Upper lobe of right lung (tissue), 1 donor: Measurements from ENCODE around the gene FAM156B. TPM values are rescaled to one million over a fixed set of nuclear protein-coding genes. Genes with fewer than 3 reads are reported as not detected.
A peak's percentile ranks its signal among the peaks of the same experiment; 100 is the strongest.
"Not testable (repeated sequence)": the region's sequence is repeated elsewhere in the genome, so short reads cannot be mapped to it uniquely, and the experiment has no call there.

ENCODE experiments used
- ATAC-seq: fragments of 200-7000 bp; cut with Tn5 transposase; one replicate; pipeline ENCODE4 v1.9.1; 2020; ENCODE audit warnings: mild to moderate bottlenecking, moderate library complexity
- DNase-seq: peaks from one replicate; pipeline ENCODE4 v3.0.0-alpha.2; 2020
- H3K27ac ChIP-seq: fragments of 200-600 bp; one replicate; pipeline ENCODE4 v1.8.0; 2022
- H3K27me3 ChIP-seq: fragments of 200-600 bp; one replicate; pipeline ENCODE4 v1.8.0; 2022; ENCODE audit warnings: mild to moderate bottlenecking
- H3K36me3 ChIP-seq: fragments of 200-600 bp; one replicate; pipeline ENCODE4 v1.8.0; 2022
- H3K4me1 ChIP-seq: fragments of 200-600 bp; one replicate; pipeline ENCODE4 v1.8.0; 2022
- H3K4me3 ChIP-seq: fragments of 200-600 bp; one replicate; pipeline ENCODE4 v1.8.0; 2022; ENCODE audit warnings: mild to moderate bottlenecking
- H3K9me3 ChIP-seq: fragments of 200-600 bp; one replicate; pipeline ENCODE4 v1.8.0; 2022
- CTCF ChIP-seq: fragments of 200-600 bp; IDR thresholded peaks from one replicate; pipeline ENCODE4 v1.8.0; 2022; ENCODE audit warnings: antibody characterized with exemption
- intact Hi-C: fragments of 100-400 bp; cut with DNase I; formaldehyde crosslinking; loops from one replicate; pipeline ENCODE4 v1.11.0; 2022
- long read RNA-seq: library from polyadenylated mRNA; unstranded; transcript quantifications from one replicate; pipeline ENCODE4 v2.0.0, GENCODE V29; 2021
- total RNA-seq: library from RNA; stranded (reverse); fragmentation: NEBNext Ultra II Directional; extraction: Animal tissue kit (Norgen Biotek cat#: 25700); gene quantifications from one replicate; pipeline ENCODE4 v1.2.1, GENCODE V29; 2021
- donor health status: DM: no; HTN: yes; CAD: no; lungs with severe emphysema.

The FAM156B gene
- total RNA-seq = 11.9 TPM
- long read RNA-seq, transcript FAM156B-201 (3 exons, 2,537 nt) = major isoform, 13 of 34 reads
- long read RNA-seq, transcript FAM156B-203 (4 exons, 2,942 nt) = minor isoform, 10 of 34 reads
- long read RNA-seq, partial matches to known transcripts = 3 of 34 reads
- long read RNA-seq, other reads (novel, unspliced or antisense) = 6 of 34 reads

GRCh38 chrX:52896855-52897709 lies at the start of gene FAM156B:
Gene FAM156B, plus strand, starts transcription at chrX:52897330. Its CDS starts 9,896 bp downstream, at chrX:52907226.
- H3K27ac ChIP-seq, H3K27me3 ChIP-seq, DNase-seq, intact Hi-C loops, H3K36me3 ChIP-seq, H3K4me3 ChIP-seq, H3K4me1 ChIP-seq, H3K9me3 ChIP-seq: not testable (repeated sequence)
- ATAC-seq = peak; percentile 97

- H3K4me1 ChIP-seq = no peaks in the 10 kb centered on the region
- H3K27me3 ChIP-seq = no peaks in the 10 kb centered on the region
- no peaks in the 10 kb centered on the region for H3K36me3 ChIP-seq
- no peaks in the 10 kb centered on the region for H3K9me3 ChIP-seq
- intact Hi-C loops = no loop called here
- DNase-seq = no peak
- no peak overlapping the region for H3K27ac ChIP-seq
- no peak for ATAC-seq
- H3K4me3 ChIP-seq = no peak overlapping the region
- no peak for TF ChIP-seq CTCF
Measured at GRCh38 chrX:52852110-52852860, 44.8 kb upstream of the FAM156B start.

GRCh38 chrX:52856991-52857525 lies 40.1 kb upstream of the FAM156B start:
- H3K9me3 ChIP-seq, H3K27me3 ChIP-seq, H3K36me3 ChIP-seq, H3K27ac ChIP-seq, intact Hi-C loops, H3K4me1 ChIP-seq, ATAC-seq, DNase-seq, H3K4me3 ChIP-seq: not testable (repeated sequence)

- TF ChIP-seq CTCF = no peak
- Histone ChIP-seq H3K4me3 (no peak overlapping the region), H3K36me3 (no peaks in the 10 kb centered on the region), H3K27ac (no peak overlapping the region), H3K27me3 (no peaks in the 10 kb centered on the region), H3K9me3 (no peaks in the 10 kb centered on the region), H3K4me1 (no peaks in the 10 kb centered on the region)
- ATAC-seq (no peak), DNase-seq (no peak)
- intact Hi-C loops = no loop called here
Measured at GRCh38 chrX:52865343-52865998, 31.7 kb upstream of the FAM156B start.

- H3K4me3 ChIP-seq = no peak within 1 kb of the TSS
- no peaks in the 10 kb centered on the region for H3K4me1 ChIP-seq
- no peaks in the 10 kb centered on the region for H3K9me3 ChIP-seq
- H3K36me3 ChIP-seq = no peaks in the 10 kb centered on the region
- intact Hi-C loops = no loop called here
- TF ChIP-seq CTCF = no peak
- no peak for ATAC-seq
- H3K27ac ChIP-seq = no peak within 1 kb of the TSS
- DNase-seq = no peak
- H3K27me3 ChIP-seq = no peaks in the 10 kb centered on the region
Measured at GRCh38 chrX:52867610-52868348, 29.4 kb upstream of the FAM156B start, which contains the start of gene XAGE3. Gene XAGE3, minus strand, starts transcription at chrX:52868083. Its CDS starts 950 bp downstream, at chrX:52867133.

GRCh38 chrX:52870046-52870445 lies 27.1 kb upstream of the FAM156B start:
- TF ChIP-seq CTCF = no peak
- H3K27me3 ChIP-seq = no peaks in the 10 kb centered on the region

GRCh38 chrX:52873825-52874224 lies 23.3 kb upstream of the FAM156B start:
- H3K27me3 ChIP-seq, H3K9me3 ChIP-seq, H3K4me1 ChIP-seq, H3K4me3 ChIP-seq, H3K27ac ChIP-seq, ATAC-seq, DNase-seq, H3K36me3 ChIP-seq, intact Hi-C loops: not testable (repeated sequence)

More at GRCh38 chrX:52870046-52870445, 27.1 kb upstream of the FAM156B start:
- intact Hi-C loops = no loop called here
- no peak overlapping the region for H3K27ac ChIP-seq
- ATAC-seq (no peak), DNase-seq (no peak)
- no peaks in the 10 kb centered on the region for H3K4me1 ChIP-seq
- no peaks in the 10 kb centered on the region for H3K36me3 ChIP-seq
- H3K4me3 ChIP-seq = no peak overlapping the region
- no peaks in the 10 kb centered on the region for H3K9me3 ChIP-seq
